ENCODE results near the gene GCHFR.

DNA sequence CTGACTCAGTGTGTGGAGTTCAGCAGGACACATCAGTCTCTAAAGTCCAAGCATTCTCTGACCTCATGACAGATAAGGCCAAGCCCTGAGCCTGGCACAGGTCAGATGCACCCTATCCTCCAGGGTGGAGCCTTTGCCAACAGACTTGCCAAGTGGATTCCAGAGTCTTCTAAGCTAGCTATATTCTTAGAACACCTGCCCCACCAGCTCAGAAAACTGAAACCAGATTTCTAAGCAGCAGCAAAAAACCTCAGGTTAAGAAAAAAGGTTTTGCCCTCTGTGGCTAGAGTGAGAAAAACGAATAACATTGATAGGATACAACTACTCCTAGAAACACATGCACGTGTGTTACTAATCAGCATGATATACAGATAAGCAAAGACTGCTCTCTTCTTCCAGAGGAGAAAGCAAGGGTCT, 20.4 kb upstream of the GCHFR start:
- TF ChIP-seq, protein P1, sequence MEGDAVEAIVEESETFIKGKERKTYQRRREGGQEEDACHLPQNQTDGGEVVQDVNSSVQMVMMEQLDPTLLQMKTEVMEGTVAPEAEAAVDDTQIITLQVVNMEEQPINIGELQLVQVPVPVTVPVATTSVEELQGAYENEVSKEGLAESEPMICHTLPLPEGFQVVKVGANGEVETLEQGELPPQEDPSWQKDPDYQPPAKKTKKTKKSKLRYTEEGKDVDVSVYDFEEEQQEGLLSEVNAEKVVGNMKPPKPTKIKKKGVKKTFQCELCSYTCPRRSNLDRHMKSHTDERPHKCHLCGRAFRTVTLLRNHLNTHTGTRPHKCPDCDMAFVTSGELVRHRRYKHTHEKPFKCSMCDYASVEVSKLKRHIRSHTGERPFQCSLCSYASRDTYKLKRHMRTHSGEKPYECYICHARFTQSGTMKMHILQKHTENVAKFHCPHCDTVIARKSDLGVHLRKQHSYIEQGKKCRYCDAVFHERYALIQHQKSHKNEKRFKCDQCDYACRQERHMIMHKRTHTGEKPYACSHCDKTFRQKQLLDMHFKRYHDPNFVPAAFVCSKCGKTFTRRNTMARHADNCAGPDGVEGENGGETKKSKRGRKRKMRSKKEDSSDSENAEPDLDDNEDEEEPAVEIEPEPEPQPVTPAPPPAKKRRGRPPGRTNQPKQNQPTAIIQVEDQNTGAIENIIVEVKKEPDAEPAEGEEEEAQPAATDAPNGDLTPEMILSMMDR (IDR thresholded peaks at IDR 0.05; ENCODE audit: low read depth, low read length), result no peak
- TF ChIP-seq EZH2phosphoT487 (IDR thresholded peaks at IDR 0.05; ENCODE audit: low read depth), result no peak

All from OCI-LY3 (cell line).